HG03342 (cell line): ENCODE results near the gene ADGRL3.
"Not testable (repeated sequence)": the region's sequence is repeated elsewhere in the genome, so short reads cannot be mapped to it uniquely, and the experiment has no call there.

Source experiments
- ATAC-seq: cut with Tn5 transposase; IDR thresholded peaks from one replicate; pipeline ENCODE4 v1.9.1; 2021; ENCODE audit warnings: mild to moderate bottlenecking, moderate library complexity; ENCODE audit not compliant: unreplicated experiment

Gene ADGRL3

GRCh38 chr4:61933527-61933926 is 733.4 kb downstream of the ADGRL3 start:
- ATAC-seq = no peak

GRCh38 chr4:61934198-61934597 is 734.1 kb downstream of the ADGRL3 start:
- no peak for ATAC-seq

DNA sequence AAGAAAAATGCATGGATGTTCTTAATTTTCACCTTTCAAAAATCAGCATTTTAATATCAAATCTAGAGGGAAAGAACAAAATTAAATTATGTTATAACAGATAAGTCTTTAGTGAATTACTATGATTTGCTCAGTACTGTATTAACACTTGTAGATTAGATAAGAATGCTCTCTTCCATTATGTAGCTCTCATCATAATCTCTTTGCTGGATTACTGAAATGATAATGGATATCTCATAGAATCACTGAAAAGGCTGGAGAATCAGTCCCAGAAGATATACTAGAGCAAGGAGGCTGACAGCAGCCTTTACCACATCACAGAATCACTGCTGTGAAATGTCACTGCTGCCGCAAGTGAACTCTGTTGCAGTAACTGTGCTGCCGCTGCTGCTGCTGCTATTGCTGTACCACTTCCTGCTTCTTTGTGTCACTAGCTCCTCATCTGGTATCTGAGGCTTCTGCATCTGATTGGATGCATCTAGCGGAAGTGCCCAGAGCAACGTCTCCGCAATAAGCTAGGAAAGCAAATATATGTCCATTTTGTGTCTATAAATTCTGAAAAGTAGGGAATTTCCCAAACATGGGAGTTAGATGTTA is 738.2 kb downstream of the ADGRL3 start:
- ATAC-seq = no peak

- ATAC-seq = no peak
Measured at GRCh38 chr4:61950625-61951024, 750.5 kb downstream of the ADGRL3 start.

DNA sequence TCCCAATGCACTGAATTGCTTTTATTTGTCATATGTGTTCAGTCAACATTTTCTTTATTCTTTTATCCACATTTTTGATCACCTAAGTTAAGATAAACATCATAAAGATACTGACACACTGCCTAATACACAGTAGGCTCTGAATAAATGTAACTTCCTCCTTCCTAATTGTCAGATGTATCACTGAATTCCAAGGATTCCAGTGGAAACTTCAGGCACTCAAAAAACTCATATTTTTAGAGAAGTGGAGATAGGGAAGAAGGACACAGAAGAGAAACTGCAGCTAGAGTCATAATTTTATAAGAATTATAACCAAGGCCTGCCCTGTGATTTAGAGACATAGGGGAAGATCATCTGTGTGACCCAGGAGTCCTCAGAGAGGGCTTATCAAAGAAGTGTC is 753.3 kb downstream of the ADGRL3 start:
- ATAC-seq = no peak

GRCh38 chr4:61958591-61958990 is 758.5 kb downstream of the ADGRL3 start:
- no peak for ATAC-seq

DNA sequence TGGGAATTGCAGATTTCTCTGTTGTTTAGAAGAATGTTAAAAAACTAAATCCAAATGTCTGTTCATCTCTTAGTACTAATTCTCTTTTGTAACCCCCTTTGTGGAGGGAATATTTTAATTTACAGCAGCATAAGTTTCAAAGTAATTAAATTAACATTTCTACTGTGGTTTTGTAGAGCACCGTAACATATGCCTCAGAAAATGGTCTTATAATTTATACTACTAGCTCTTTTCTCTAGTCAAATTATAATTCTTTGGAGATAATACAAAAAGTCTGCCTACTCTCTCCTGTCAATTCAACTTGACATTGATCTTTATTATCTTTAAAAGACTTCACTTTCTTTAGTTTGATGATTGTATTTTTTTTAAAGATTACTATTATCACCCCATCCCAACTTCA is 759.0 kb downstream of the ADGRL3 start:
- no peak for ATAC-seq

DNA sequence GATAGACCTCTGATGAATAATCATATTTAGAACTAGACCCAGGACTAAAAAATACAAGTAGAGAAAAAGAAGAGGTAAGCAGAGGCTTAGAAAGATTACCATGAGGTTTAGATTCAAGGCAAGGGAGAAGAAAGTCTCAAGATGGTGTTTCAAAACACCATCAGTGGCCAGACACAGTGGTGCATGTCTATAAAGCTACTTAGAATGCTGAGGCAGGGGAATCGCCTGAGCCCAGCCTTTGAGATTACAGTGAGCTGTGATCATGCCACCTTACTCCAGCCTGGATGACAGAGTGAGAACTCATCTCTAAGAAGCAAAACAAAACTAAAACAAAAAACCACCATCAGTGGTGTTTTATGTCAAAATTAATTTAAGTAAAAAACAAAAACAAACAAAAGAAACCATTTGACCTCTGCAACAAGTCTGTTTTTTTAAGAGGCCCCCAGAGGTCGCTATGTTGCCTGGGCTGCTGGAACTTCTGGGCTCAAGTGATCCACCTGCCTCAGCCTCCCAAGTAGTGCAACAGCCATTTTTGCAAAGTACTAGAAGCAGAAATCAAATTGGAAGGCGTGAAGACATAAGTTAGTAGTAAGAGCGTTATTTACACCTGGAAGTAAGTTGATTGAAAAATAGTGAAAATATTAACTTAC is 784.3 kb downstream of the ADGRL3 start:
- ATAC-seq = no peak

DNA sequence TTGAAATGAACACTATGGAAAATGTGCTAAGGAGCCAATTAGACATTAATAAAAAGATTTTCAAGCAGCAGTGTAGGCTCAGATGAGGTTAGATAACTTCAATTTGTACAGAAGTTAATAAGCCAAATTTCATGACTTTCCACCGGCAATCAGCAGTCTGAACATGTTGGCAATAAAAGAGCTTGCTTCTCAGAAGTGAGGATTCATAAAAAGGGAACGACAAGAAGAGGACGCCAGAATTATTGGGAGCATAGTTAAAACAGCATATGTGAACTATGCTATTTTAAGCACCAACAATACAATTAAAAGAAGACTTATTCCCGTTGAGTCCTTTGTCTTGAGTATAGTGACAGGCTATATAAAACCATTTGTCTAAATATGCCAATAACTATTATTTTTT is 785.3 kb downstream of the ADGRL3 start:
- no peak for ATAC-seq

- not testable (repeated sequence) for ATAC-seq
Measured at GRCh38 chr4:61986929-61987328, 786.8 kb downstream of the ADGRL3 start.

DNA sequence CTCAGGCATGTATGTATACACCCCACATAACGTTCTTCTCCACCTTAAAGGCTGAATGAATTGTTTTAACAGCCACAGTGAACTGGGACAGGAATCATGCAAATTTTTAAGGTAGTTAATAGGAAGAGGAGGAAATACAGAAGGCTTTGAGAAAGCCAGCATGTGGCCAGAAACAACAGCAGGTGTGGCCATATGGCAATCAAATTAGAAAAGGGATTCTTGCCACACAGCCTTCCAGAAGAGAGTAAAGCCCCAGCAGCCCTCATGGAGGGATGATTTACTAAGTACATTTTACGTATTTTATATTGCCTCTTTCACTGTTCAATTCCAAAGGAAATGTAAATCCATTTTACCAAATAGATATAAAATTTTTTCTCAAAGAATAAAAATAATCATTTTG is 792.2 kb downstream of the ADGRL3 start:
- no peak for ATAC-seq

DNA sequence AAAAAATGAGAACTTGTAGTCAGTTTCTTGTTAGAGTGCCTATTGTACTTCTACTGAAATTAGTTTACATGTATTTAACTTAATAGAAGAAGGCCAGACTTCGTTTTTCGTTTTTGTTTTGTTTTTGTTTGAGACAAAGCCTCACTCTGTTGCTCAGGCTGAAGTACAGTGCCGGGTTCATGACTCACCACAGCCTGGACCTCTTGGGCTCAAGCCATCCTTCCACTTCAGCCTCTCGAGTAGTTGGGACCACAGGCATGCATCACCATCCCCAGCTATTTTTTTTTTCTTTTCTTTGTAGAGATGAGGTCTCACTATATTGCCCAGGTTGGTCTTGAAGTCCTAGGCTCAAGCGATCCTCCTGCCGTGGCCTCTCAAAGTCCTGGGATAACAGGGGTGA is 793.9 kb downstream of the ADGRL3 start:
- ATAC-seq = no peak

DNA sequence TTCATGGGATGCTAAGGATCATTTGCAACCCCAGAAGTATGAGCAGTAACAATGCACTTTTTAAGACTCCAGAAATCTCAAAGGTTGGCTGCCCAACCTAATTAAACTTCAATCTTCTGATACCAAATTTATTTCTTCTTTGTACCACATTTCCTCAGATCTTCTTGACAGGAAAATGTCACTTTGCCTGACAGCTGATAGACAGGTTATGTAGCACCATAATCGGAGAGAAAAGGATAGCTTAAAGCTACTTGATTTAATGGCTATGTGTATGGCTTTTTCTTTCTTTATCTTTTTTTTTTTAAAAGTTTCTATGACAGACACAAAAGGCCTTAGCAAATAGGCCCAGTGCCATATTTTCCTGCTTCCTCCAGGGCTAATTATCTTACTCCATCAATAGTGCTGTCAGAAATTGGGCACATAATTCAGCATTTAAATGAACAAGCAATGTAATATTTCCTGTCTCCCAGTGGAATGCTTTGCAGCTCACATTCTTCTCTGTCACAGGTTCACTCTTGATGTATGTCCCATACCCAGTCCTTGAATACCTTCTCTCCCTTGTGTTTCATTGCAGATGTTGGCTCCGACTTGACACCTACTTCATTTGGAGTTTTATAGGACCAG is 795.7 kb downstream of the ADGRL3 start:
- ATAC-seq = no peak

GRCh38 chr4:61996943-61997342 is 796.8 kb downstream of the ADGRL3 start:
- no peak for ATAC-seq

GRCh38 chr4:61997831-61998230 is 797.7 kb downstream of the ADGRL3 start:
- ATAC-seq = no peak

- ATAC-seq = no peak
Measured at GRCh38 chr4:62003695-62004094, 803.6 kb downstream of the ADGRL3 start.

- ATAC-seq = no peak
Measured at GRCh38 chr4:62004881-62005280, 804.8 kb downstream of the ADGRL3 start.

DNA sequence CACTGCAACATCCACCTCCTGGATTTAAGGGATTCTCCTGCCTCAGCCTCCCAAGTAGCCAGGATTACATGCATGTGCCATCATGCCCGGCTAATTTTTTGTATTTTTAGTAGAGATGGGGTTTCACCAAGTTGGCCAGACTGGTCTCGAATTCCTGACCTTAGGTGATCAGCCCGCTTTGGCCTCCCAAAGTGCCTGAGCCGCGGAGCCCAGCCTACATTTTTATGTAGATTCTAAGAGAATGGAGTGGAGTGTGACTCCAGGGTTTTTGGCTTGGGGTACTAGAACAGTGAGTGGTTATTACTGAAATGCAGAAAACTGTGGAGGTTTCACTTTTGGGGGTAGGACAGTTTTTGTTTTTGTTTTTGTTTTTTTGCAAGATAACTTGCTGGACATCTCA is 806.0 kb downstream of the ADGRL3 start:
- no peak for ATAC-seq

DNA sequence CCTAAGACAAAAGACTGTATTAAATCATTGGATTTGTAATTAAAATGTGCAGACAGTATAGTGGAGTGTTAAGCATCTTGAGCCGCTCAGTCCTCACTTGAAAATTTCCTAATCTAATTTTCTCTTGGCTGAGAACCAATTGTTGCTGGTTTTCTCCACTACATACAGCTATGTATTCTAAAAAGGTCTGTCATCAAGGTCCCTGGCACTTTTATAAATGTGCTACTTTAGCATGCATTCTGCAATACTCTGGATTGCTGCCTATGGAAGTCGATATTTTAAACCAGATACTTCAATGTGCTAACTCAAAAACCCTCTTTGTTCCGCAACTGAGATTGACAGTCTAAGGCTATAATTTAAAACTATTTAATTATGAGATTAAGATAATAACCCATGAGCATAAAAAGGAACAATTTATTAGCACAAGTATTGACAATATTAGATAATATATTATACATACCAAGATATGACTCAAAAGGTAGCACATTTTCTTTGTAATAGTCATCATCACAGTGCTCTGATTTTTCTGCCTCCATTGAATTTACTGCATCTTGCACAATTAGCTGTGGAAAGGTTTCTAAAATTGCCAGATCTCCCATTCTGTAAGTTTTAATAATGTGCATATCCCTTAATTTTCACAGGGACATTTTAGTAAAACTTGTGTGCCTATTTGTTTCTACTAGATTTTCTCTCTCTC is 815.1 kb downstream of the ADGRL3 start:
- ATAC-seq = no peak

DNA sequence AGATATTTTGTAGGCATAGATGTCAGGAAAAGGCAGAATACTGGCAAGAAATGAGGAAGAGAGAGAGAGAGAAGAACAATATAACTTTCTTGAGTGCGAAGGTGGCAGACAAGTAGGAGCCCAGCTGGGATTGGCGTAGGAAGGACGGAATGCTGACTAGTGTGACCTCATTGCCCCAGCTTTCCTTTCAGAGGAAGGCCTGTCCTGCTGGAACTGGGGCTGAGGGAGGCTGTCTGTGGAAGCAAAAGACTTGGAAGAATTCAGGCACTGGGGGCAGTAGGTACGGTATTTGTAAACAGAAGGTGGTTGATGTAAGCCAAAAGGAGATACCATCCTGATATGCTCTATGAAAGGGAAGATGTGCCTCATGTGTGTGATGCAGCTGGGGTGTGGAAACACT is 818.4 kb downstream of the ADGRL3 start:
- no peak for ATAC-seq

GRCh38 chr4:62023633-62024032 is 823.5 kb downstream of the ADGRL3 start:
- no peak for ATAC-seq

- ATAC-seq = no peak
Measured at GRCh38 chr4:62028745-62029144, 828.6 kb downstream of the ADGRL3 start.
